ENCODE data around the gene ST6GALNAC3.

GRCh38 chr1:76354236-76354635 lies 279.7 kb downstream of the ST6GALNAC3 start:
- TF ChIP-seq CTCF (IDR thresholded peaks at IDR 0.05; ENCODE audit: low read depth, low read length) (no peak), EZH2phosphoT487 (IDR thresholded peaks at IDR 0.05; ENCODE audit: low read depth) (no peak)
